ENCODE measurements around the gene ZW10.

ZW10 gene

GRCh38 chr11:113773416-113774173 lies at the start of gene ZW10:
Gene ZW10 (minus strand): TSS chr11:113773692. CDS start chr11:113773666, 26 bp downstream.
- H3K27ac ChIP-seq (ENCODE audit: low read depth, low read length) = peak within 1 kb of the TSS; percentile 62
- H3K27me3 ChIP-seq (ENCODE audit: low read length) = no peaks in the 10 kb centered on the region
- H3K9me2 ChIP-seq (replicated peaks; ENCODE audit: insufficient read depth, low read length) = no peaks in the 10 kb centered on the region
- H3K4me3 ChIP-seq (ENCODE audit: insufficient read depth, low read length, poor library complexity, severe bottlenecking) = peak within 1 kb of the TSS; percentile 86
- peak within 1 kb of the TSS; percentile 96 for H3K9ac ChIP-seq (ENCODE audit: low read length)
- peak within 1 kb of the TSS; percentile 78 for H3K4me2 ChIP-seq (ENCODE audit: low read depth, low read length, poor library complexity, severe bottlenecking)
- H2AFZ ChIP-seq (ENCODE audit: low read depth, low read length, severe bottlenecking) = peak within 1 kb of the TSS; percentile 94
- peaks cover 32% of the 10 kb centered on the region for H3K79me2 ChIP-seq (ENCODE audit: insufficient read depth, low read length)
- H3K36me3 ChIP-seq (ENCODE audit: low read length) = peaks cover 3% of the 10 kb centered on the region; the same call in 1 of the 2 replicates
- no peaks in the 10 kb centered on the region for H4K20me1 ChIP-seq (ENCODE audit: low read depth, low read length)
- TF ChIP-seq CTCF (IDR thresholded peaks at IDR 0.05; ENCODE audit: insufficient read depth, low read length, poor library complexity, severe bottlenecking) (peak; percentile 87), EZH2phosphoT487 (conservative IDR thresholded peaks at IDR 0.05; ENCODE audit: low read length) (no peak)
- H3K9me3 ChIP-seq (ENCODE audit: insufficient read depth, low read length) = no peaks in the 10 kb centered on the region
- no peaks in the 10 kb centered on the region for H3F3A ChIP-seq (ENCODE audit: insufficient read depth)

- TF ChIP-seq EZH2phosphoT487 (conservative IDR thresholded peaks at IDR 0.05; ENCODE audit: low read length) (no peak), CTCF (IDR thresholded peaks at IDR 0.05; ENCODE audit: insufficient read depth, low read length, poor library complexity, severe bottlenecking) (no peak)
- H3K9me2 ChIP-seq (replicated peaks; ENCODE audit: insufficient read depth, low read length) = no peaks in the 10 kb centered on the region
- no peak overlapping the region for H3K9ac ChIP-seq (ENCODE audit: low read length)
- H3K36me3 ChIP-seq (ENCODE audit: low read length) = peaks cover 3% of the 10 kb centered on the region; the same call in 1 of the 2 replicates
- no peak overlapping the region for H3K4me2 ChIP-seq (ENCODE audit: low read depth, low read length, poor library complexity, severe bottlenecking)
- H3F3A ChIP-seq (ENCODE audit: insufficient read depth) = no peaks in the 10 kb centered on the region
- H3K4me3 ChIP-seq (ENCODE audit: insufficient read depth, low read length, poor library complexity, severe bottlenecking) = no peak overlapping the region
- no peaks in the 10 kb centered on the region for H3K27me3 ChIP-seq (ENCODE audit: low read length)
- no peak overlapping the region for H2AFZ ChIP-seq (ENCODE audit: low read depth, low read length, severe bottlenecking)
- no peaks in the 10 kb centered on the region for H3K9me3 ChIP-seq (ENCODE audit: insufficient read depth, low read length)
- H3K79me2 ChIP-seq (ENCODE audit: insufficient read depth, low read length) = no peaks in the 10 kb centered on the region
- H3K27ac ChIP-seq (ENCODE audit: low read depth, low read length) = no peak overlapping the region
- H4K20me1 ChIP-seq (ENCODE audit: low read depth, low read length) = no peaks in the 10 kb centered on the region
These were observed 44.9 kb upstream of the ZW10 start for GRCh38 chr11:113818426-113818825.

GRCh38 chr11:113817626-113818025 lies 44.1 kb upstream of the ZW10 start:
- Histone ChIP-seq H3K9ac (ENCODE audit: low read length) (no peak overlapping the region), H2AFZ (ENCODE audit: low read depth, low read length, severe bottlenecking) (no peak overlapping the region), H3K4me3 (ENCODE audit: insufficient read depth, low read length, poor library complexity, severe bottlenecking) (no peak overlapping the region), H3K4me2 (ENCODE audit: low read depth, low read length, poor library complexity, severe bottlenecking) (no peak overlapping the region), H3K9me3 (ENCODE audit: insufficient read depth, low read length) (no peaks in the 10 kb centered on the region), H3K27ac (ENCODE audit: low read depth, low read length) (no peak overlapping the region), H3K9me2 (replicated peaks; ENCODE audit: insufficient read depth, low read length) (no peaks in the 10 kb centered on the region), H3K79me2 (ENCODE audit: insufficient read depth, low read length) (no peaks in the 10 kb centered on the region), H3K27me3 (ENCODE audit: low read length) (no peaks in the 10 kb centered on the region), H3F3A (ENCODE audit: insufficient read depth) (no peaks in the 10 kb centered on the region), H3K36me3 (ENCODE audit: low read length) (no peaks in the 10 kb centered on the region; the same call in 1 of the 2 replicates), H4K20me1 (ENCODE audit: low read depth, low read length) (no peaks in the 10 kb centered on the region)
- TF ChIP-seq CTCF (IDR thresholded peaks at IDR 0.05; ENCODE audit: insufficient read depth, low read length, poor library complexity, severe bottlenecking) (no peak), EZH2phosphoT487 (conservative IDR thresholded peaks at IDR 0.05; ENCODE audit: low read length) (no peak)
